Islet of Langerhans (tissue), 1 donor: ENCODE results near the gene GRID1.

Experiments used
- FAIRE-seq: peaks from one replicate; lab custom pipeline; 2011; peaks lifted over from hg19 to GRCh38; lab: Jason Lieb, UNC

GRID1 gene

DNA sequence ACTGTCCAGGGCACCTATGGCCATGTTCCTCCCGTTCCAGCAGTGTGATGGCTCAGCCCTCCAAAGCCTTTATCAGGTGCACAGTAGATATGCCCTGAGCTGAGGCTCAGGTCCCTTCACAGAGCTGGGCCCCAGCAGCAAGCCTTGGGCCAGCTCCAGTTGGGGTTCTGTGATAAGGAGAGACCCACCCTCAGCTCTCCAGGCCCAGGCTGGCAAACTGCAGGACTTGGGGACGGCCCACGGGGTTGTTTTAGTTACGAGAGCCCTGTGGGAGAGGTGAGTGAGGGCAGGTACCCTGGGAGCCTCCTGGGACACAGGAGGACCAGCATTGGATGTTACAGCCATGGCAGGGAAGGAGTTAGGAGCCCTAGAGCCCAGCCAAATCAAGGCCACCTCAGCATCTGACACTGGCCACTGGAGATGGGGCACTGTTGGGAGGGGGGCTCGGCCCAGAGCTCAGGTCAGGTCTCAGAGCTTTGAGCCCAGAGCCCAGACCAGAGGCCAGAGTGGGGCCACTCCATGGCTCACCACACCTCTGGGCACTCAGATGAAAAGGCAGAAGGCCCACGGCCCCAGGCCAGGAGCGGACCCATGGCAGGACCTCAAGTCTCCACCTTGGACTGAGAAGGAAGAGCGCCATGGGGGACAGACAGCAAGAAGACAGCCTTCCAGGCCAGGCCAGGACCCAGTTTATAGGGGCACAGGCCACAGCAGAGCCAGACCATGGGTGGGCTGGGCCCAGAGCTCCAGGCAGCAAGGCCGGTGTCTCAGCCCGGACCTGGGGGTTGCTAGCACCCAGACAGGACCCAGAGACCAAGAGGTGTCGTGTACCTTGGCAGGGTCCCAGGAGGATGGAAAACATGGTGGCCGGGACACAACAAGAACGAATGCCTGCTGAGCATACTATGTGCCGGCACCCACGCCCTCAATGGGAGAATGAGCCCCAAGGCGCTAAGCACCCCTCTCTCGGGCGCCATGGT is 12.8 kb downstream of the GRID1 start:
- no peak for FAIRE-seq

DNA sequence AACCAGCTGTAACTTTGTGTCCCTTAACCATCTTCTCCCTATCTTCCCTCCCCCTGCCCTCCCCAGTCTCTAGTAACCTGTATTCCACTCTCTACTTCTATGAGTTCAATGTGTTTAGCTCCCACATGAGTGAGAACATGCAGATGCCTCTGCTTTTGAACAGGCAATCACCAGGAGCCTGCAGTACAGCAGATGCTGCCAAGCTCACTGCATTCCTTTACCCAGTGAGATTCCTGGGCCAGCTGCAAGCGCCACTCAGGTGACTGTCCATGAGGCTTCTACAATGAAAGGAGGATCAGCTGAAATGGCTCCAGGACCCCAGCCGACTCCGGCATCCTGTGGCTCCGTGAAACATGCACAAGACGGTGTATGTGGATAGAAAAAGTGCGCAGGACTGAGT is 15.7 kb downstream of the GRID1 start:
- FAIRE-seq, result no peak

- FAIRE-seq, result no peak
Measured at GRCh38 chr10:86349940-86350630, 16.5 kb downstream of the GRID1 start.

- FAIRE-seq, result no peak
Measured at GRCh38 chr10:86349474-86349873, 17.1 kb downstream of the GRID1 start.

GRCh38 chr10:86348321-86349210 is 18.0 kb downstream of the GRID1 start:
- no peak for FAIRE-seq

DNA sequence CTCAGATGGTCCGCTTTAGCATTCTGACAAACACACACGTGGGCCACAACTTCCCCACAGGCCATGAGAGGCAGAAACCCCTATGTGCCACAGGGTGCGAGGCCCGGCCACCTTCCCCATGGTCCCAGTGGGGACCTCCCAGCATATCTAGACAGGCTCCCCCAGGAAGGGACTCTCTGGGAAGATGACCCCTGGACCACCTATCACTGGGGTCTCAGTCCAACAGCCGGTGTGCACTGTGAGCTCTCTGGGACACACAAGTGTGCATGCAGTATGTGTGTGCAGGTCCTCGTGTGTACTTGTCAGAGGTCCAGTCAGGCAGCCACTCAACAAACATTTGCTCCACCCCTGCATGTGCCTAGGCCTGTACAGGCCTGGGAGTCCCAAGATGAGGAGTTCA is 18.7 kb downstream of the GRID1 start:
- FAIRE-seq, result no peak

DNA sequence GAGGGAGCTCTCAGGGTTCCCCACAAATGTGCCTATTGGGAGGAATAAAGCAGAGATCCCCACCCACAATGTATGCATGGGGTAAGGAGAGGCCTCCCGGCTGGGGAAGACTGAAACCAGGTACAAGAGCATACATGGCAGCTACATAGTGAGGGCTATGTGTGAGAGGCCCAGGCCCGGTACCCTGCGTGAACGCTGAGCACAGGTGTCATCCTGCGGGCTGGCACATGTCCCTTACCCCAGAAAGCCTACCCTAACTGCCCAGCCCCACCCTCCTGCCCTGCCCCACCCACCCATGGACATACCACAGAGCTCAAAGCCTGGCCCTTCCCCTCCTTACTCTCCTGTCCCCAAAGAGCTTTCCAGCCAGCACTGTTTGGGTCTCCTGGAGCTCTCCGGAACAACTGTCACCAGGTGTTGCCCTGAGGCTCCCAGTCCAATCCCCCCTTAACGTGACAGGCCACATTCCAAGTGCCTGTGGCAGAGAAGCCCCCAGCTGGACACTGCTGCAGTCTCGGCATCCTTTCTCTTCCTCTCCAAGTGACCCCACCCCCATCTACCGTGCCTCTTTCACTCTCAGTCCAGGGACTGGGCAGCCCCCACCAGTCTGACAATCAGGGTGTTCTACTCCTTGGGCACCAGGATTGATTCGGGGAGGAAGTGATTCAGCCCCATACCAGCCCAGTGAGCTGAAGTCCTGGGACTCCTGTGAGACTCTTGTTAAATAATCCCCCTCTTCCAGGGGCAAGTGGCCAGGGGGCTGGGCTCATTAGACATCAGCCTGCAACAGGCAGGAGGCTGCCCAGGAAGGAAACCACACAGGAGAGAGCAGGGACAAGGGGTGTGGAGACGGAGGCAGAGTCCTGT is 19.6 kb downstream of the GRID1 start:
- no peak for FAIRE-seq

GRCh38 chr10:86345859-86346798 is 20.5 kb downstream of the GRID1 start:
- no peak for FAIRE-seq

DNA sequence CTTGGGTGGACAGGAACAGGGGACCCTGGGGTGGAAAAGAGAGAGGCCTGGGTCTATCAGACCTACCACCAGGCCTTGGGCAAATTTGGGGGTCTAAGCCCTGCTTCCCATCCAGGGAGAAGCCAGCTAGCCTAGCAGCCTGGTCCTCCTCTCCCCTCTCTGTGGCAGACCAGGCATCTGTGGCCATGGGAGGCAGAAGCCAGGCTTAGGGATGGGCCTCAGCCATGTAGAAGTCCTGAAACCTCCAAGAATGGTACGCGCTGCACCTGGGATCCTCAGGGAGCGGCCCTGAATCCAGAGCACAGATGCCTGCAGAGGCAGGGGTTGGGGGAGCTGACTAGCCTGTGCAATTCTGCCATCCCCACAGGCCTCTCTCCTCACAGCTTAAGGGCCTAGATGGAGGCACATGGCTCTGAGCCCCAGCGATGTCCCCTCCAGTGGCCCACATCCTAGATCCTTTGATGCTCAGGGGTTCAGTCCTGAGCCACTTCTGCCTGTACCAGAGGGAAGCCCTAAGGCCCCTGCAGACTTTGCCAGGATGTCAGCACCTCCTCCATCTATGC is 21.2 kb downstream of the GRID1 start:
- FAIRE-seq, result no peak

DNA sequence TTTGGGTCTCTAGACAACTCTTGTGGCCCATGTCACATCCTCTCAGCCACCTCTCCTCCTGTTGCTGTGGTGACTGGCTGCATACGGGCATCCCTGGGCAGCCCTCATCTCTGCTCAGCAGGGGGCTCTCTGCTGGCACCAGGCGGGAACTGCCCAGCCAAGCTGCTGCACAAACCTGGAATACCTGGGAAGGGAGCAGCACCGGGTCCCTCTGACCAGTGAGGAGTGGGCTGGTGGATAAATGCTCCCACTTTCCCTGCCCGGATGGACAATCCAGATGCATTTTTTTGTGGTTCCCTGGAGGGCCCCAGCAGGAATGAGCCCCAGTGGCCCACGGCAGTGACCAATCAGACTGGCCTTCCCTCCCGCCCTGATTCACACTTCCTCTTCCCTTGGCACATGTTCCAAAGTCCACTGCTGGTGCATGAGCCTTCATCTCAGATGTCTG is 21.9 kb downstream of the GRID1 start:
- no peak for FAIRE-seq

- no peak for FAIRE-seq
Measured at GRCh38 chr10:86344281-86344680, 22.3 kb downstream of the GRID1 start.

GRCh38 chr10:86343761-86344160 is 22.8 kb downstream of the GRID1 start:
- no peak for FAIRE-seq

DNA sequence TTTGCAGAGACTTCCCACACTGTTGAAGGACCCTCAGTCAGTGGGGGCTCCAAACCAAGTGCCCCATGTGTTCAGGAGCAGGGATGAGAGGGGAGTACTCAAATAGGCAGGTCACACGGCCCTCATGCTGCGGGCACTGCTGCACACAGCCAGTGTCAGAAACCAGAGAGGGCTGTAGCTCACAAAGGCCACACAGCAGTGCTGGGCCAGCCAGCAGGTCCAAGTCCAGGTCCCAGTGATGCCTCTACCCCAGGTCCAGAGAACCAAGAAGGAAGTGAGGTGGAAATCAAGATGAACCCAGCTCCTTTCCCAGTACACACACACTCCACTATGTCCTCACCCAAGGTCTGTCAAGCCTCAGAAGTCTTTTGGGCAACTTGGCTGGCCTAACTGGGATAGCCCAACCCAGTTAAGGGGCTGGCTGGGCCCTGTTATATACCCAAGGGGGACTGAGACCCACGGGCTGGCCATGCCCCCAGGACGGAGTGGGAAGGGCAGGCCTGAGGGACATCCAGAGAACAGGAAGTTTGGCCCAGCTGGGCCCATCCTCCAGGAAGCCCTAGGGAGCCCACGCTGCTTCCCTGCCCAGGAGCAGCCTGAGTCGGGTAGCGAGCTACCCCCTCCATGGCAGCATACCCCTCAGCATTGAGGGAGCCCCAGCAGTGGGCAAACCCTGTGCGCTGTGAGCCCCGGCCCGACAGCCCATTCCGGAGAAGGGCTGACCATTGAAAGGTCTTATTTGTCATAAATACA is 24.3 kb downstream of the GRID1 start:
- no peak for FAIRE-seq

DNA sequence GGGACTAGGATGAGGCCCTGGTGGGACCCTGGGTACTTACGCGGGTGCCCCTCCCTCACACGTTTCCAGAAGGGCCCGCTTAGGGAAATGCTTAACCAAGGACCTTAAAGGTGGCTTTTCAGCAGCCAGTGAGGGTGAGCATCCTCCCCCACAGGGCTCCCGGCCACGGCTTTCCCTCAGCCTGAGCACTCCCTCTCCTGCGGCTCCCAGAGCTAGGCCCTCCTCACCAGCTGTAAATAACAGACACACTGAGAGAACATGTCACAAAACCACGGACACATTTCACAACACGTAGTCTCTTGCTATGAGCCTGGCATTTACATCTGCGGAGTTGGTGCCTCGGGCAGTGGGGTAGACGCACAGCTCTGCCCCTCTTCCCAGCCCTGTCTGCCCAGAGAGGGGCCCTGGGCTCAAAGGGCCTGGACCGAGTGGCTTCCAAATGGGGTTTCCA is 25.2 kb downstream of the GRID1 start:
- no peak for FAIRE-seq

DNA sequence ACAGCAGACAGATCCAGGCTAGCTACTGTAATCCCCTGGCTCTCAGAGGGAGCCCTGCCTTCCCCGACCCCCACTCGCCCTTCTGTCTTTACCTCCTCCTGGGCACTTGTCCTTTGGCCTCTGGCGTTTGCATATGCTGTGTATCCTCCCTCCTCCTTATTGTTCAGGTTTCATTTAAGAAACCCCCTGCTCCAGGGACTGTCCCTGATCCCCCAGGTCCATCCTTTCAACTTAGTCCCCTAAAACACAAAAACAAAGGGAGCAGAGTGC is 25.7 kb downstream of the GRID1 start:
- no peak for FAIRE-seq

- FAIRE-seq, result no peak
Measured at GRCh38 chr10:86340176-86340990, 26.2 kb downstream of the GRID1 start.

DNA sequence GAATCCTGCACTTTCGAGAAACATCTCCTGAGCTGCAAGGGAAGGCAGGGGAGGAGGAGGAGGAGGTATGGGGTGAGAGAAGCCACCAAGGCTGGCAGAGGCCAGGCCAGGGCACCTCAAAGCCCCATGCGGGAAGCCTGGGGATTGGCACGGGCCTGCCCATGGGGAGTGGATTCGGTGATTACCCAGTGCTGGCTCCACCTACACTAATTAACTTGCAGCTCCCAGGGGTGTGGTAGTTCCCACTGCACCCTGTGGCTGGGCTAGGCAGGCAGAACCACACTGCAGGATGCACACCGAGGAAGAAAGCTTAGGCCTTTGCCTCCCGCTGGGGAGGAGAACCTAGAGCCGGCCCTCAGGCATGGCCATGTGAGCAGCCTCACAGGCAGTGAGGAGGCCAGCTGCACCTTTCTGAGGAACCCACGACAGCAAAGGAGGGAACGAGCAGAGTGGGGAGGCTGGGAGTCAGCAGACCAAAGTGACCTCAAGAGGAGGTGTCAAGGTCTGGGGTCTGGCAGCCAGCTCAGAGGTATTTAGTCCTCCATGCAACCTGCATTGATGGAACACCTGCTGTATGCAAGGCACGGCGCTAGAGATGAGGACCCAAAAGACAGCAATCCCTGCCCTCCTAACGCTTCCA is 27.2 kb downstream of the GRID1 start:
- FAIRE-seq, result no peak

DNA sequence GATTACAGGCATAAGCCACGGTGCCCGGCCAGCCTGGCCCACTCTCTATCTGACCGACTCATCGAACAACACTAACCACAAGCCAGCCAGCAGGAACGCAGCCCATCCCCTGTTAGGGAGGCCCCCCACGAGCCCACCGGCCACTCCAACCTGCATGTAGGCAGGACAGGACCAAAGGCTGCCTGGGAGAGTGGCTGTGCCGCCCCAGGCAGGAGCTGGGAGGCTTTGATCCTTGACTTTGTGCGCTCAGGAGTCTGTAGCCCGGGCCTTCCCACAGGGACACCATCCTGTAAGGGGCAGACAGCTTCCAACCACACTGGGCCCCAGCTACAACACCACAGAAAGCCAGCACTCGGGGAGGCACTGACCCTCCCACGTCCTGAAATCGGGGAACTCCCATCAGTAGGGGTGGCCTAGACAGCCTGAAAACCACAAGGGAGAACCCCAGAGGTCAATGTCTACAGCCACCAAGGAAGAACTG is 29.4 kb downstream of the GRID1 start:
- no peak for FAIRE-seq
